ENCODE measurements around the gene CDC14A. TPM values are rescaled to one million over a fixed set of nuclear protein-coding genes. Genes with fewer than 3 reads are reported as not detected.

CDC14A gene
- total and polyA plus RNA-seq, 8 donors: 8.9 to 16.4 (median 14.2) TPM

GRCh38 chr1:100526894-100527293 is 174.6 kb downstream of the CDC14A start:
- H3K4me1 ChIP-seq: peaks cover 0 to 39% of the 10 kb centered on the region in 2 donors
- intact Hi-C loops (cut with DNase I): no loop called here
- H3K27ac ChIP-seq: no peak overlapping the region
- no peaks in the 10 kb centered on the region for H3K36me3 ChIP-seq
- H3K4me3 ChIP-seq: no peak overlapping the region
- no peaks in the 10 kb centered on the region for H3K9me3 ChIP-seq
- DNase-seq (no peak), ATAC-seq (no peak)
- no peak for TF ChIP-seq CTCF (IDR thresholded peaks at IDR 0.05)
- H3K27me3 ChIP-seq: no peaks in the 10 kb centered on the region

GRCh38 chr1:100528871-100529270 is 176.6 kb downstream of the CDC14A start:
- Histone ChIP-seq H3K27ac (no peak overlapping the region), H3K4me1 (peaks cover 0 to 43% of the 10 kb centered on the region in 2 donors), H3K36me3 (no peaks in the 10 kb centered on the region), H3K27me3 (no peaks in the 10 kb centered on the region), H3K4me3 (no peak overlapping the region), H3K9me3 (no peaks in the 10 kb centered on the region)
- no peak for TF ChIP-seq CTCF (IDR thresholded peaks at IDR 0.05)
- intact Hi-C loops (cut with DNase I): no loop called here
- DNase-seq: peak in 2 of 4 donors; percentile 79 to 85
- ATAC-seq: no peak

- intact Hi-C loops (cut with DNase I): no loop called here
- H3K36me3 ChIP-seq: no peaks in the 10 kb centered on the region
- no peaks in the 10 kb centered on the region for H3K27me3 ChIP-seq
- H3K4me3 ChIP-seq: no peak overlapping the region
- DNase-seq (no peak), ATAC-seq (no peak)
- peaks cover 0 to 46% of the 10 kb centered on the region in 2 donors for H3K4me1 ChIP-seq
- no peak for TF ChIP-seq CTCF (IDR thresholded peaks at IDR 0.05)
- peak overlapping the region; percentile 22 to 66 for H3K27ac ChIP-seq
- H3K9me3 ChIP-seq: no peaks in the 10 kb centered on the region
Measured at GRCh38 chr1:100530141-100530540, 177.8 kb downstream of the CDC14A start.

- peak overlapping the region; percentile 17 to 66 for H3K27ac ChIP-seq
- DNase-seq: peak in 2 of 4 donors; percentile 84 to 91
- intact Hi-C loops (cut with DNase I): no loop called here
Measured at GRCh38 chr1:100530880-100531487, 178.7 kb downstream of the CDC14A start.

GRCh38 chr1:100532645-100533044 is 180.3 kb downstream of the CDC14A start:
- H3K27ac ChIP-seq: no peak overlapping the region
- DNase-seq (no peak), ATAC-seq (no peak)
- H3K4me3 ChIP-seq: no peak overlapping the region
- H3K27me3 ChIP-seq: peaks cover 0 to 18% of the 10 kb centered on the region in 2 donors
- intact Hi-C loops (cut with DNase I): no loop called here
- H3K4me1 ChIP-seq: peaks cover 0 to 54% of the 10 kb centered on the region in 2 donors
- H3K9me3 ChIP-seq: no peaks in the 10 kb centered on the region
- no peak for TF ChIP-seq CTCF (IDR thresholded peaks at IDR 0.05)
- H3K36me3 ChIP-seq: no peaks in the 10 kb centered on the region

More at GRCh38 chr1:100530880-100531487, 178.7 kb downstream of the CDC14A start:
- H3K4me3 ChIP-seq: no peak overlapping the region
- H3K4me1 ChIP-seq: peaks cover 0 to 54% of the 10 kb centered on the region in 2 donors
- peaks cover 0 to 2% of the 10 kb centered on the region in 2 donors for H3K27me3 ChIP-seq
- ATAC-seq: peak; percentile 87
- TF ChIP-seq CTCF (IDR thresholded peaks at IDR 0.05): no peak
- no peaks in the 10 kb centered on the region for H3K36me3 ChIP-seq
- H3K9me3 ChIP-seq: no peaks in the 10 kb centered on the region

Data from left lung (tissue), 10 donors.